GM18507 (cell line): Measurements from ENCODE around the gene MICOS13.
"Not testable (repeated sequence)": the region's sequence is repeated elsewhere in the genome, so short reads cannot be mapped to it uniquely, and the experiment has no call there.

ENCODE experiments used
- DNase-seq: peaks from one replicate; pipeline ENCODE4 v3.0.0; 2011; ENCODE audit warnings: low read depth; ENCODE audit not compliant: insufficient read length; ENCODE audit errors: extremely low spot score
- FAIRE-seq: peaks from 2 replicates; lab custom pipeline; 2011; peaks lifted over from hg19 to GRCh38; lab: Jason Lieb, UNC

The MICOS13 gene

GRCh38 chr19:5703819-5704818 is 23.8 kb upstream of the MICOS13 start:
- DNase-seq (no peak), FAIRE-seq (no peak)

GRCh38 chr19:5702053-5702410 is 21.7 kb upstream of the MICOS13 start:
- not testable (repeated sequence) for FAIRE-seq, DNase-seq

GRCh38 chr19:5700455-5701092 is 20.3 kb upstream of the MICOS13 start:
- FAIRE-seq (no peak), DNase-seq (no peak)

- no peak for FAIRE-seq
- no peak for DNase-seq
Measured at GRCh38 chr19:5698635-5699422, 18.5 kb upstream of the MICOS13 start.

GRCh38 chr19:5697890-5698634 is 17.7 kb upstream of the MICOS13 start:
- FAIRE-seq: no peak
- DNase-seq: no peak

- no peak for FAIRE-seq
- DNase-seq: no peak
Measured at GRCh38 chr19:5697022-5697889, 16.9 kb upstream of the MICOS13 start.

GRCh38 chr19:5696196-5697021 is 16.1 kb upstream of the MICOS13 start:
- no peak for FAIRE-seq
- DNase-seq: no peak

GRCh38 chr19:5695649-5696195 is 15.4 kb upstream of the MICOS13 start:
- DNase-seq (no peak), FAIRE-seq (no peak)

GRCh38 chr19:5694956-5695648 is 14.8 kb upstream of the MICOS13 start:
- FAIRE-seq (no peak), DNase-seq (no peak)

GRCh38 chr19:5694167-5694955 is 14.0 kb upstream of the MICOS13 start:
- DNase-seq: no peak
- FAIRE-seq: no peak

GRCh38 chr19:5693195-5694166 is 13.2 kb upstream of the MICOS13 start:
- DNase-seq: no peak

GRCh38 chr19:5692723-5693194 is 12.4 kb upstream of the MICOS13 start:
- DNase-seq (no peak), FAIRE-seq (no peak)

More at GRCh38 chr19:5693195-5694166, 13.2 kb upstream of the MICOS13 start:
- no peak for FAIRE-seq

- no peak for DNase-seq
- FAIRE-seq: no peak
Measured at GRCh38 chr19:5691822-5692722, 11.8 kb upstream of the MICOS13 start.
